SW 1271 (cell line): Measurements from ENCODE around the gene A4GALT.
"Not testable (repeated sequence)": the region's sequence is repeated elsewhere in the genome, so short reads cannot be mapped to it uniquely, and the experiment has no call there.

Experiments used
- DNase-seq, 2 experiments: peaks; one replicate each; lab custom pipeline; 2025; lab: John Stamatoyannopoulos, UW

The A4GALT gene

DNA sequence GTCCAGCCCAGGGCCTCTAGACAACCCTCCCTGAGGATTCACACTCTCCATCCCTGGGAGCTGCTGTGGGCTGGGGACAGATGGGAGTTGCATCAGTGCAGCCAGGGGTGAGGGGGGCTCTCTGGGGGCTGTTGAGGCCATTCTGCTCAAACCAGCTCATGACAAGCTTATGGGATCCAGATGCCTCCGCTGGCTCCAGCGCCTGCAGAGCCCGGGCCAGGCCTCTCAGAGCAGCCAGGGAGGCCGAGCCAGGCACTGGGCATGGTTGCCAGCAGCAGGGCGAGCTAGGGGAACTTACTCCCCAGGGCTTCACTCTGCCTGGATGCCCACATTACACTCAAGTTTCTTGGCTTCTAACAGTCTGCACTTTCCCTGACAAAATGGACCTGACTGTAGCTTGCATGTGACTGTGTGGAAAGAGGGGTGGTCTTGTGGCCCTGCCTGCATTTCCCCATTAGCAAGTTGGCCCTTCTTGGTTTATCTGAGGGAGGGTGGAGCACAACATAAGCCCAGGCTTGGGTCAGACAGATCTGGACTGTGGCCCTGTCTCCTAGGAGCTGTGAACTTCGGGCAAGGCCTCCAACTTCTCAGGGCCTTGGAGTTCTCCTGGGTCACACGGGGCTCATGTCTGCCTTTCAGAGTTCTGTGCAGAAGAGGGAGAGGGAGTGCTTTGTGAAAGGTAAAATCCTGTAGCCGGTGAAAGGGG, 36.9 kb downstream of the A4GALT start:
- no peak for DNase-seq

DNA sequence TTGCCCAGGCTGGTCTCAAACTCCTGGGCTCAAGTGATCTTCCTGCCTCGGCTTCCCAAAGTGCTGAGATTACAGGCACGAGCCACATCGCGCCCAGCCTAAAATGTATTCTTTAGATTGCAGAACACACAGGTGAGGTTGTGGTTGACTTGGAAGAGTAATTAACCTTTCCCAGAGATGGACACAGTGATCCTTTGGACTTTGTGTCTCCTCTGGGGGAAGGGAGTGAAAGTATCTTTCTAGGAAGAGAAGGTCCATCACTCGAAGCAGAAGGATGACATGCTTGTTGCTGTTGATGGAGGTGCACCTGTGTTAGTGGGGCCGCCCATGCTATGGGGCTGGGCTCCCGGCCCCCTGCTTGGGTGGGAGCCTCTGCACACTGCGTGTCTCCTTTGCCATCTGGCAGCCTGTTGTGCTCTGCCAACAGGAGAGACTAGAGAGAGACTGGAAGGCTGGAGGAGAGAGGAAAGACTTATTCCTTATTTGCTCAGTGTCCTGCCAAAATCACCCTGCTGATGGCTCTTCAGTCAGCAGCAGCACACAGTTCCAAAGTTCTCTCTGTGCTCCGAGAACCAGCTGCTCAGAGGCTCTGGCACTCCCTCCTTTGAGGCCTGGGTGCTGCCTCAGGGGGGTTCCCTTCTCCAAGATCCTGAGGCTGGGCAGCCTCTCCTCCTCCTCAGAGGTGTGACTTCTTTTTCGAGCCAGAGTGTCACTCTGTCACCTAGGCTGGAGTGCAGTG, 38.4 kb downstream of the A4GALT start:
- no peak for DNase-seq

DNA sequence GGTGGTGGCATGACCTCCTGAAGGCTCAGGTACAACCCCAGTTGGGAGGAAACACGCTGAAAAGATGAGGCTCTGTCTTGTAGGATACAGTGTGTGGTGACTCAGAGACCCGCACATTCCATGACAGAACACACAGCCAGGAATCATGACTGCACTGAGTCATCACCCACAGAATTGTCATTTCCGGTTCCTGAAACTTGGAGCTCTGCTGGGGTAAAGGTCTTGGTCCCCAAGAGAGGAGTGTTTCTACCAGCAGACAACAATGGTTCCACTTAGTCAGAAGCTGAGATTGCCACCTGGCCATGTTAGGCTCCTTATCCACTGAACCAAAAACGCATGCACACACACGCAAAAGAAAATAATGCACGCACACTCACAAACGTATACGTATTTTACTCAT, 40.0 kb downstream of the A4GALT start:
- peak; percentile 64 to 65 for DNase-seq

DNA sequence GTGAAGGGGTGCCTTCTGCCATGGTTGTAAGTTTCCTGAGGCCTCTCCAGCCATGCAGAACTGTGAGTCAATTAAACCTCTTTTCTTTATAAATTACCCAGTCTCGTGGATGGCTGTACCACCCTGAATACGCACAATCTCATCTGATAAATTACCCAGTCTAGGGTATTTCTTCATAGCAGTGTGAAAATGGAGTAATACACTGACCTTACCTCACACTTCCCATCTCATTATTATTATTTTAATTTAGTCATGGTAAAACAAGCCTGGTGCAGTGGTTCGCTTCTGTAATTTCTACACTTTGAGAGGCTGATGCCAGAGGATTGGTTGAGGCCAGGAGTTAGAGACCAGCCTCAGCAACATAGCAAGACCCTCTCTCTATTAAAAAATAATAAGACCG, 41.0 kb downstream of the A4GALT start:
- DNase-seq: no peak

DNA sequence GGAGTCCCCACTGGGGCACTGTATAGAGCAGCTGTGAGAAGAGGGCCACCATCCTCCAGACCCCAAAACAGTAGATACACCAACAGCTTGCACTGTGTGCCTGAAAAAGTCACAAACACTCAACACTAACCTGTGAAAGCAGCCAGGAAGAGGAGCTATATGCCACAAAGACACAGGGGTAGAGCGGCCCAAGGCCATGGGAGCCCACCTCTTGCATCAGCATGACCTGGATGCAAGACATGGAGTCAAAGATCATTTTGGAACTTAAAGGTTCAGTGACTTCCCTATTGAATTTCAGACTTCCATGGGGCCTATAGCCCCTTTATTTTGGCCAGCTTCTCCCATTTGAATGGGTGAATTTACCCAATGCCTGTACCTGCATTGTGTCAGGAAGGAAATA, 41.8 kb downstream of the A4GALT start:
- DNase-seq: no peak

DNA sequence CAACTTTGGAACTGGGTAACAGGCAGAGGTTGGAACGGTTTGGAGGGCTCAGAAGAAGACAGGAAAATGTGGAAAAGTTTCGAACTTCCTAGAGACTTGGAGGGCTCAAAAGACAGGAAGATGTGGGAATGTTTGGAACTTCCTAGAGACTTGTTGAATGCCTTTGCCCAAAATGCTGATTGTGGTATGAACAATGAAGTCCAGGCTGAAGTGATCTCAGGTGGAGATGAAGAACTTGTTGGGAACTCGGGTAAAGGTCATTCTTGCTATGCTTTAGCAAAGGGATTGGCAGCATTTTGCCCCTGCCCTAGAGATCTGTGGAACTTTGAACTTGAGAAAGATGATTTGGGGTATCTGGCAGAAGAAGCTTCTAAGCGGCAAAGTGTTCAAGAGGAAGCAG, 42.7 kb downstream of the A4GALT start:
- not testable (repeated sequence) for DNase-seq

DNA sequence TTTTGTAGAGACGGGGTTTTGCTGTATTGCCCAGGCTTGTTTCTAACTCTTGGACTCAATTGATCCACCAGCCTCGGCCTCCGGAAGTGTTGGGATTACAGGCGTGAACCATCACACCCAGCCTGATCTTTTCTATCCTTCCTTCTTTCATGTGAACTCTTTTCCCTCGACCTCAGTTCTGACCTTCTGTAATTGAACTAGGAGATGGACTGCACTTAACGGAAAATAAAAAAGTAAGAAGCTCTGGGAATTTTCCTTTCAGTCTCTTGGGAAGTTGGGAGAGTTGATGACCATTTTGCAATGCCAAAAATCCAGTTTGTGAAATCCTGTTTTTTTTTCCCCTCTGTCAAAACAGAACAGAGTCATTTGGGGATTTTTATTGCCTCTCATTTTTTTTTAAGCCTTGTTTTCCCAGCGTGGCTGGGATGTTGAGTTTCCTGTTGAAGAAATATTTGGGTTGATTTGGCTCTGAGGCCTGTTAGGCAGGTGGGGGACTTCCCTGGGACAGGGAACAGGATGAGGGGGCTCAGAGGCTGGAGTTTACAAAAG, 44.5 kb downstream of the A4GALT start:
- no peak for DNase-seq

DNA sequence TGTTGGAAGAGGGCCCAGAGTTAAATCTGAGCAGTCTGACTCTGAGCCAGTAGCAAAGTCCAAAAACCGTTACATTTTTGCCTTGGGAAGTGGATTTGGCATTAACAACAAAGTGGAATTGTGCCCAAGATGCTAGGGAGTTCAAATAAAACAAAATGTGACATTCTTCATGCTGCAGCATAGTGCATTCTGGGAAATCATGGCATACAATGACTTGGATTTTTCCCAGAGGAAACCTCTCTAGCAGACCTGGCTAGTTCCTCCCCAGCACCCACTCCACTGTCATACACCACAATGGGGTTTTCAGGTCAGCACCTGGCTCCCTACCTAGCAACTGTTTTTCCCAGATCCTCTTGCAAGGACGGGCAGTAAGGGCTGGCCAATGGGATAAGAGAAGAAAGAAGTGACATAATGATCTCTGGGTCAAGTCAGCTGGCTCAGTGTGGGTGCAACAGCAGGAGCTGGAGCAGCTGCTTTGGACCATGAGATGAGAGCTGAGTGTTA, 46.7 kb downstream of the A4GALT start:
- peak in 1 of 2 experiments; percentile 16 for DNase-seq

DNA sequence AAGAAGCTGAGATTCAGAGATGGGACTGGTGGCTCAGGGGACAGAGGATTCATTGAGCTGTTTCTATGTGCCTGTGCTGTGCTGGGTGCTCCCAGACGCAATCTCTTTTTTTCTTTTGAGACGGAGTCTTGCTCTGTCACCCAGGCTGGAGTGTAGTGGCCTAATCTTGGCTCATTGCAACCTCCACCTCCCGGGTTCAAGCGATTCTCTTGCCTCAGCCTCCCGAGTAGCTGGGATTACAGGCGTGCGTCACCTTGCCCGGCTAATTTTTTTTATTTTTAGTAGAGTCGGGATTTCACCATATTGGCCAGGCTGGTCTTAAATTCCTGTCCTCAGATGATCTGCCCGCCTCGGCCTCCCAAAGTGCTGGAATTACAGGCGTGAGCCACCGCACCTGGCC, 47.6 kb downstream of the A4GALT start:
- not testable (repeated sequence) for DNase-seq

DNA sequence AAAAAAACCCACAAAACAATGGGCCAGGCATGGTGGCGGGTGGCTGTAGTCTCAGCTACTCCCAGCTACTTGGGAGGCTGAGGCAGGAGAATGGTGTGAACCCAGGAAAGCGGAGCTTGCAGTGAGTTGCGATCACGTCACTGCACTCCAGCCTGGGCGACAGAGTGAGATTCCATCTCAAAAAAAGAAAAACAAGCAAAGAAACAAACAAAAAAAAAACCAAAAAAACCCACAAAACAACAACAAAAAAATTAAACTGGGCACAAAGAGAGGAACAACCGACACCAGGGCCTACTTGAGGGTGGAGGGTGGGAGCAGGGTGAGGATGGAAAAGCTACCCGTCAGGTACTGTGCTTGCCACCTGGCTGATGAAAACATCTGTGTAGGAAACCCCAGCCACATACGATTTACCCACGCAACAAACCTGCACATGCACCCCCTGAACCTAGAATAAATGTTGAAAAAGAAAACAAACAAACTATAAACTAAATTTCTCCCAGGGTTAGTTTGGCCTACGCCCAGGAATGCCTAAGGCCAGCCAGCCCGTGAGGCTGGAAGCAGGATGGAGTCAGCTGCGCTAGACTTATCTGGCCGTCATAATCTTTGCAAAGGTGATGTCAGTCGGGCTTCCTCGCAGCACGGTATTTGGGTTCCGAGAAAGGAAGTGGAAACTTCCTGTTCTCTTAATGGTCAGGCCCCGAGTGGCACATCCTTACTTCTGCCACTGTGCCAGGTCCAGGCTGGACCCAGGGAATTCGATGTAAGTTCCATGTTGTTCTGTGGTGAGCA, 49.6 kb downstream of the A4GALT start:
- no peak for DNase-seq

DNA sequence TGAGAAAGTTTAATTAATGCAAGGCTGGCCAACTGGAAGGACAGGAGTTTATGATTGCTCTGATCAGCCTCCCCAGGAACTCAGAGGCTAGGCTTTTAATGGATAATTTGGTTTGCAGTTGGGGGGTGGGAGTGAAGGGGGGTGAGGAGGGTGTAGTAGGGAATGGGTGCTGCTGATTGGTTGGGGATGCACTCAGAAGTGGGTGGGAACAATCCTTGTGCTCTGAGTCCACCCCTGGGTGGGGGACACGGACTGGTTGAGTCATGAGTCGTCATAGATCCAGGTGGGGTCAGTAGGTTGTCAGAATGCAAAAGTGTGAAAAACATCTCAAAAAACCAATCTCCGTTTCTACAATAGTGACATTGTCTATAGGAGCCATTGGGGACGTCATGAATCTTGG, 50.6 kb downstream of the A4GALT start:
- no peak for DNase-seq

DNA sequence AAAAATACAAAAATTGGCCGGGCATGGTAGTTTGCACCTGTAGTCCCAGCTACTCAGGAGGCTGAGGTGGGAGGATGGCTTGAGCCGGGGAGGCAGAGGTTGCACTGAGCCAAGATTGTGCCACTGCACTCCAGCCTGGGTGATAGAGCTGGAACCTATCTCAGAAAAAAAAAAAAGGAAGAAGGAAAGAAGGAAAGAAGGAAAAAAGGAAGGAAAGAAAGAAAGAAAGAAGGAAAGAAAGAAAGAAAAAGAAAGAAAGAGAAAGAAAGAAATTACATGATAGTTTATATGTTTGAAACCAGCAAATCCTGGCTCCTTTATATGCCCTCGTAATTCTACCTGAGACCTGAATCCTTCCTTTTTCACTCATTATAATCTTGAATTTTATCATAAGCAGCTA, 54.3 kb downstream of the A4GALT start:
- not testable (repeated sequence) for DNase-seq

DNA sequence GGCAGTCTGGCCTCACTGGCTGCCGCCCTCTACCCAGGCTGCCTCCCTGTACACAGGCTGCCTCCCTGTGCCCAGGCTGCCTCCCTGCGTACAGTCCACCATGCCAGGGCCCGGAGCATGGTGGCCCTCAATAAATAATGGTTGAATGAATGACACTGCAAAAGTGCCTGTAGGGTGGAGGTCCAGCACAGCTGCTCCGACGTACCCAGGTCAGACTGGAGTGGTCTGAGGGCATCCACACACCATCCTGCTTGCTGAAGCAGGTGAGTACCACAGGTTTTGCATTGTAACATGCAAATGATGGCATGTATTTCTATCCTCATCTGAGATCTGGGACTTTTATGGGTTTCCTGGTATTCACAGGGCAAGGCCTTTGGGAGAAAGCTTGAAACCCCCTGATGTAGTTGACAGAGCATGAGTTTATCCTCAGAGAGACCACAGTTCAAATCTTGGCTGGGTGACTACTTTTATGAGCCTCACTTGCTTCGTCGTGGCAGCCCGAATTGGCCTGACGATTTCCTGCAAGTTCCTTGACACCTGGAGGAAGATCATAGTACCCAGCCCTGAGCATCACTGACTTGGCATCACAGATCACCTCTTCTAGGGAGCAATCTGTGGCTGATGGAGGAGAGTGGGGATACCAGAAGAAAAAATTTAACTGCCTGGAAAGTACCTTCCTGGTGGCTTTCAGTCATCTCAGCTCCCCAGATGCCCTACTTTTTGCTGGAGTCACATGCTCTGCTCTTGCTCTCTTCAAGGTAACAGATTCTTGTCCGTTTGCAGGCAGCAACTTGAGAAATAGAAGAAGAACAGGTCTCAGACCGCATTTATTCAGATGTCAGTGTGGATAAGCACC, 55.5 kb downstream of the A4GALT start:
- no peak for DNase-seq

DNA sequence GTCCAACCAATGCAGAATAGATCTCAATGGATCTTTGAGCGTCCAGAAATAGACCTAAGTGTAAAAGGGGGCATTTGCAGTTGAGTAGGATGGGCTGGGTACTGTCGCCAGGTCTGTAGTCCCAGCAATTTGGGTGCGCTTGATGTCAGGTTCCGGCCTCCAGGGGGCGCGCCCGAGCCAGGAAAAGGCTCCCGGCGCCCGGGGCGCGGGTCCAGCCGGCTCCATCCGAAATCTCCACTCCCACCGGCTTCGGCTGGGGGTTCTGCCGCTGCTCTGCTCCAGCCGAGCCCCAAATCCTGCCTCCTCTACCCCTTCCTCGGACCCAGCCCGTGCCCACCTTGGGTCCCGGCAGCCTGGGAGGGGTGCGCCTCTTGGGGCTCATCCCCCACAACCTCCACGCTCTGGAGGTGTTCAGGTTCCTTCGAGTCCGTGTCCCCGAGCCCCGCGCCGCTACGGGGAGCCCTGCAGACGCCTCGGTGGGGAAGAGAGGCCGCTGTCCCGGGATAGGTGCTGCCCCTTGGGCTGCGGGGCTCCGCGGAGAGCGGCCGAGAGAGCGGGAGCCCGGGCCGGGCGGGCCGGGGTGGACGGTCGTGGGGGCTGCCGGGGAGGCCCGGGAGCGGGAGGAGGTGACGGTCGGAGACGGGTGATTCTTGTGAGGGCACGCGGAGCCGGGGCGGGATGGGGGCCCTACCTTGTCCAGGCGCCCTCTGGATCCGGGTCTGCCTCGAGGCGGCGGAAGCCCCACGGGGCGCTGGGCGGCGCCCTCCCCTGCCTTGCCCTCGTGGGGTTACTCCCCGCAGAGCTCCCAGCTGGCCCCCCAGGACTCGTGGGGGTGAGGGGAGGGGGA, 58.5 kb downstream of the A4GALT start:
- DNase-seq: peak in 1 of 2 experiments; percentile 57

DNA sequence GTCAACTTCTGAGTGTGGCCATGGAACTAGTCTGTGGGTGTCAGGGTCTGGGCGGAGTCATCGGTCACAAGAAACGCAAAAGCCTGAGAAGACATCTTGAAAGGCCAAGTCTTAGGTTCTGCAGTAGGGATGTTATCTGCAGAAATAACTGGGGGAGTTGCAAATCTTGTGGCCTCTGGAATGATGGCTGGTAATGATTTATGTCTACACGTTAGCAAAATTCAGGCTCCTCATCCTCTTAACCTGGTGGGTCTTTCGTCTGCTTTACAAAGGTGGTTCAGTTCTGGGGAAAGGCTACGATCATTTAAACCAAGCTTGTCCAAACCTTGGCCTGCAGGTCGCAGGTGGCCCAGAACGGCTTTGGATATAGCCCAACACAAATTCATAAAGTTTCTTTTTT, 64.1 kb downstream of the A4GALT start:
- DNase-seq: no peak

DNA sequence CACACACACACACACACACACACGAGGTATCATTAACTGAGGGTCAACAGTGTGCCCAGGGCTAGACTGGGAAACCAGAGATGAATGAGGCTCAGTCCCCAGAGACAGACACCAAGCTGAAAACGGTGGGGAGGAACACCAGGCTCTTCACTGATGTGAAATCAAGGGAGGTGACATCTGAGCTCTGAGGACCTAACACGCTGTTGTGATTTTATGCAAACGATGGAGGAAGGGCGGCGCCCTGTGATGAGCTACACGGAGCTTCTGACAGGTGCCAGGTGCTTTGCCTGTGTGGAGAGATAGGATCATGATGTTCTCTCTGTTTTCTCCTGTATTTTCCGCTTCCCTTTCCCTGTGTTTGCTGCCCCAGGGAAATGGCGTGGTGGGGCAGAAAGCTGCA, 65.0 kb downstream of the A4GALT start:
- no peak for DNase-seq

DNA sequence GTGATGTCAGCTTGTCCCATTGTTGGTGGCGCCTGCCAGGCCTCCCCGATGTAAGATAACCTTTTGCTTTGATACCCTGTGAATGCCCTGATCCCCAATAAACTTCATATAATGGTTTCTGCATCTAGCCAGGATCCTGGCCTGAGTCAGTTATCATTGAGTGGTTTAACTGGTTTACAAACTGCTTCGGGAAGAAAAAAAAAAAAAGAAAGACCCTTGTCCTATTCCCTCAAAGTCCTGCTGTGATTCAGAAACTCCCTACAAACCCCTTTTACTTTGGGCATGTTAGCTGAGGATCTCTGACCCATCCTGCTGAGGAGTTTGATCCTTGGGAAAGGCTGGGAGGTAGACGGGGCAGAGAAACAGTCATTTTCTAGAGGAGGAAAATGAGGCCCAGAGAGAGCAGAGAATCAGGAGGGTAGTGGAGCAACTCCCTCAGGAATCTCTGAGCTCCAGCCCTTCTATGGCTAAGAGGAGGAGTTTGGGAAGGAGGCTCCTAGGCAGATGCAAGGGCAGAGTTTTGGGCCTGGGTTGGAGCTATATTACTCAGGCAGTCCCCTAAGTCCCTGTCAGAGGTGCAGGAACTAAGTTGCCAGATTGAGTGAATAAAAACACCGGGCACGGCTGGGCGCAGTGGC, 66.1 kb downstream of the A4GALT start:
- DNase-seq: no peak

DNA sequence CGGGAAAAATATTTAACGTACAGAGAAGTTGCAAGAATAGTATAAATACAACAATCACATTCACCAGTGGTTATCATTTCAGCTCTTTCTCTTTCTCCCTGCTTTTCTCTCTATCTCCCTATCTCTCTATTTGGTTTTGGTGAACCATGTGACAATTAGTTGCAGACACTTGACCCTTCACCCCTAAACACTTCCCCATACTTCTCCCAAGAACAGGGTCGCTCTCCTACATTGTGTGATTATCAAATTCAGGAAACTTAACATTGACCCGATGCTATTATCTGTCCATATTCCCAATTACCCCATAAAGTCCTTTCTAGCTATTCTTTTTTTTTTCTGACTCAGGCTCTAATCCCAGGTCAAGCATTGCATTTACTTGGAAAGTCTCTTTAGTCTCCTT, 66.7 kb downstream of the A4GALT start:
- DNase-seq: no peak

DNA sequence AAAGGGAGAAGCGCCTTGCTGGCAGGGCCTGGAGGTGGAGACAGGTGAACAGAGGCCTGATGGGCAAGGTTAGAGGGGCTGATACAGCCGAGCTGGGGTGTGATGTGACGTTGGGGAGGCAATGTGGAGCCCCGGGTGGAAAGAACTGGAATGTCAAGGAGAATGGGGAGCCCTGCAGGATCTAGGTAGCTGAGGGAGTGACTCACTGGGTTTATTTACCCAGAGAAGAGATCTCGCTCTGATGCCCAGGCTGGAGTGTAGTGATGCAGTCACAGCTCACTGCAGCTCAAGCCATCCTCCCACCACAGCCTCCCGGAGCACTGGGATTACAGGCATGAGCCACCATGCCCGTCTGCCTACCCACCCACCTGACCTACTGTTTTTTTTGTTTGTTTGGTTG, 69.5 kb downstream of the A4GALT start:
- no peak for DNase-seq
